Body of pancreas (tissue), 4 donors: ENCODE measurements around the gene DOK5. TPM values are rescaled to one million over a fixed set of nuclear protein-coding genes. Genes with fewer than 3 reads are reported as not detected.

Source experiments
- ATAC-seq: fragments of 150-250 bp; one replicate; pipeline ENCODE4 v1.9.1; 2016
- DNase-seq, 4 donors: peaks; one replicate each; pipeline ENCODE4 v3.0.0-alpha.2; 2019
- H3K27ac ChIP-seq, 4 donors: fragments of 200-600 bp; sonication (generic); 1 replicate in 3 of 4; 2 replicates in 1 of 4; pipeline versions ENCODE4 v1.5.1 to v1.6.1; 2016 to 2019; ENCODE audit warnings: mild to moderate bottlenecking in 1 of 4, mixed read lengths in 1 of 4, moderate library complexity in 1 of 4
- H3K27me3 ChIP-seq, 2 donors: fragments of 200-600 bp; sonication (generic); one replicate each; pipeline ENCODE4 v1.6.0; 2016; ENCODE audit warnings: mild to moderate bottlenecking in 1 of 2
- H3K36me3 ChIP-seq, 2 donors: fragments of 200-600 bp; sonication (generic); replicated peaks in 1 of 2; 2 replicates each; pipeline ENCODE4 v1.5.1; 2016; ENCODE audit warnings: low read depth in 2 of 2; ENCODE audit not compliant: insufficient read depth in 1 of 2
- H3K4me1 ChIP-seq: fragments of 200-600 bp; sonication (generic); one replicate; pipeline ENCODE4 v1.6.0; 2016
- H3K4me3 ChIP-seq, 2 donors: fragments of 200-600 bp; sonication (generic); 1 replicate in 1 of 2; 2 replicates in 1 of 2; pipeline ENCODE4 v1.5.1; 2016 to 2019
- H3K9me3 ChIP-seq, 3 donors: fragments of 200-600 bp; sonication (generic); 1 replicate in 2 of 3; 2 replicates in 1 of 3; pipeline ENCODE4 v1.5.1; 2016
- CTCF ChIP-seq, 7 experiments: fragments of 450-650 bp in 4 of 7; fragments of 200-600 bp in 3 of 7; sonication (generic) in 3 of 7; IDR thresholded peaks; one replicate each; pipeline ENCODE4 v1.5.1; 2016 to 2019; ENCODE audit warnings: antibody characterized with exemption in 7 of 7
- POLR2A ChIP-seq, 3 donors: fragments of 450-650 bp; IDR thresholded peaks; one replicate each; pipeline ENCODE4 v1.6.1; 2016; ENCODE audit warnings: antibody characterized with exemption in 3 of 3, mild to moderate bottlenecking in 2 of 3
- WGBS, 2 donors: methylation state at CpG; one replicate each; pipeline ENCODE4 v1.1.5; 2017; 5-methylcytosine and 5-hydroxymethylcytosine counted together
- intact Hi-C: fragments of 100-400 bp; cut with DNase I; formaldehyde crosslinking; loops from one replicate; pipeline ENCODE4 v1.15.1; 2023
- total RNA-seq, 2 donors: library from RNA; depleted of rRNA; stranded (reverse); fragments of >200 nt; gene quantifications; one replicate each; pipeline ENCODE4 v1.1.0, GENCODE V29; 2016

The DOK5 gene
- total RNA-seq, 2 donors from 2014 or later: 1.3 TPM; not detected in 1

GRCh38 chr20:54661880-54662465 is 186.6 kb downstream of the DOK5 start:
- H3K4me3 ChIP-seq: no peak overlapping the region
- H3K9me3 ChIP-seq: no peaks in the 10 kb centered on the region
- H3K36me3 ChIP-seq: no peaks in the 10 kb centered on the region
- no peak for TF ChIP-seq CTCF (IDR thresholded peaks at IDR 0.05)
- no peak for TF ChIP-seq POLR2A (IDR thresholded peaks at IDR 0.05)
- no peaks in the 10 kb centered on the region for H3K27me3 ChIP-seq
- intact Hi-C loops: no loop called here
- DNase-seq: no peak
- H3K27ac ChIP-seq: no peak overlapping the region
- ATAC-seq: no peak
- WGBS, 2 donors: 52 to 59% methylated on average over 8 of the region's 8 CpGs
- H3K4me1 ChIP-seq: no peaks in the 10 kb centered on the region

- WGBS, 2 donors: 79 to 87% methylated on average over 1 of the region's 1 CpG
- H3K27me3 ChIP-seq: no peaks in the 10 kb centered on the region
- H3K4me1 ChIP-seq: peaks cover 10% of the 10 kb centered on the region
- no peak overlapping the region for H3K27ac ChIP-seq
- intact Hi-C loops: no loop called here
- no peaks in the 10 kb centered on the region for H3K9me3 ChIP-seq
- DNase-seq (no peak), ATAC-seq (no peak)
- no peak overlapping the region for H3K4me3 ChIP-seq
- no peaks in the 10 kb centered on the region for H3K36me3 ChIP-seq
- no peak for TF ChIP-seq CTCF (IDR thresholded peaks at IDR 0.05)
These were observed 190.4 kb downstream of the DOK5 start for GRCh38 chr20:54665812-54666211.

GRCh38 chr20:54668271-54669039 is 193.1 kb downstream of the DOK5 start:
- no peaks in the 10 kb centered on the region for H3K9me3 ChIP-seq
- 5 to 13% methylated on average over 12 of the region's 12 CpGs for WGBS, 2 donors
- H3K27me3 ChIP-seq: no peaks in the 10 kb centered on the region
- H3K36me3 ChIP-seq: no peaks in the 10 kb centered on the region
- intact Hi-C loops: no loop called here
- no peak overlapping the region for H3K27ac ChIP-seq
- H3K4me1 ChIP-seq: peaks cover 10% of the 10 kb centered on the region
- ATAC-seq (peak; percentile 67), DNase-seq (peak; percentile 31 to 56 (median 40))
- TF ChIP-seq CTCF (IDR thresholded peaks at IDR 0.05): peak; percentile 54 to 79 (median 57)
- no peak for TF ChIP-seq POLR2A (IDR thresholded peaks at IDR 0.05)
- H3K4me3 ChIP-seq: no peak overlapping the region

GRCh38 chr20:54669040-54669363 is 193.6 kb downstream of the DOK5 start:
- no peak for ATAC-seq
- intact Hi-C loops: no loop called here
- H3K27me3 ChIP-seq: no peaks in the 10 kb centered on the region
- H3K9me3 ChIP-seq: no peaks in the 10 kb centered on the region
- 33 to 40% methylated on average over 4 of the region's 4 CpGs for WGBS, 2 donors
- no peak for DNase-seq
- no peak overlapping the region for H3K4me3 ChIP-seq
- no peak overlapping the region for H3K27ac ChIP-seq
- no peaks in the 10 kb centered on the region for H3K36me3 ChIP-seq
- TF ChIP-seq POLR2A (IDR thresholded peaks at IDR 0.05): no peak
- no peak for TF ChIP-seq CTCF (IDR thresholded peaks at IDR 0.05)
- H3K4me1 ChIP-seq: peaks cover 10% of the 10 kb centered on the region

- ATAC-seq (no peak), DNase-seq (no peak)
- H3K9me3 ChIP-seq: no peaks in the 10 kb centered on the region
- H3K27ac ChIP-seq: no peak overlapping the region
- no peaks in the 10 kb centered on the region for H3K36me3 ChIP-seq
- H3K27me3 ChIP-seq: no peaks in the 10 kb centered on the region
- intact Hi-C loops: no loop called here
- no peak overlapping the region for H3K4me3 ChIP-seq
- peaks cover 14% of the 10 kb centered on the region for H3K4me1 ChIP-seq
- 52 to 67% methylated on average over 1 of the region's 1 CpG for WGBS, 2 donors
- TF ChIP-seq POLR2A (IDR thresholded peaks at IDR 0.05): no peak
- no peak for TF ChIP-seq CTCF (IDR thresholded peaks at IDR 0.05)
These were observed 202.9 kb downstream of the DOK5 start for GRCh38 chr20:54678253-54678652.
